ENCODE results near the gene ETV6.

GRCh38 chr12:11774821-11775220 lies 125.3 kb downstream of the ETV6 start:
- no peak for TF ChIP-seq CTCF (IDR thresholded peaks at IDR 0.05)
- TF ChIP-seq POLR2AphosphoS5 (IDR thresholded peaks at IDR 0.05), result no peak

Measured in upper lobe of left lung (tissue), 4 donors.